ENCODE results near the gene APOBEC3G. TPM values are rescaled to one million over a fixed set of nuclear protein-coding genes. Genes with fewer than 3 reads are reported as not detected.
A peak's percentile ranks its signal among the peaks of the same experiment; 100 is the strongest.

The APOBEC3G gene
- total RNA-seq, 1 donor from 2014 or later: 152 TPM

DNA sequence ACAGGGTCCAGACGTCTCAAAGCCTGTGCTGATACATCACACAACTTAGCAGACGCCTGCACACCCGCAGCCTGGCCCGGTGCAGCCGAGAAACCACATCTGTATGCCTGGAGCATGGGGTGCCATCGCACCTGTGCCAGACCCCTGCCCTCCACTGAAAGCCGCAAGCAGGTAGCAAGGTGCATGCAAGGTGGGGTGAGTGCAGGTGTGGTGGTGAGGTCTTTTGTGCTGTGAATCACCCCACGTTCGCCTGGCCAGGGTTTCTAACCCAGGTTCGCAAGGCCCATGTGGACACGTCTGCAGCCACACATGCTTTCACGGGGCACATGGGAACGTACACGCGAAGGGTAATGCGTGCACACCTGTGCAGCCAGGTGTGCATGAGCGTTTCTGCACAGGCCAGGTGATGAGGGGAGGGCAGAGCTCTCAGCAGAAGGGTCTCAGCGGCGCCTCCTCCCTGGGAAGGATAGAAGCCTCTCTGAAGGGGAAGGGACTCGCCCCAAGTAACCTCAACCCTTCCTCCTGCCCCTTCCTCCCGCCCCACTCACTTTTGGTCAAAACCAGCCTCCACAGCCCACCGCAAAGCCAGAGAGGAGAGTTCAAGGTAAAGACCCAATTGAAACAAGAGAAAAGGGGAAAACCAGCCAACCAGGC, 55.9 kb downstream of the APOBEC3G start:
- intact Hi-C loops (cut with micrococcal nuclease): no loop called here
- no peak for TF ChIP-seq CTCF (IDR thresholded peaks at IDR 0.05)
- CTCF ChIA-PET: no interaction called here
- Mint-ChIP-seq H3K9me3 (no peaks in the 10 kb centered on the region), H3K27ac (no peak overlapping the region), H3K36me3 (ENCODE audit: low read depth) (peaks cover 46% of the 10 kb centered on the region), H3K27me3 (no peaks in the 10 kb centered on the region), H3K4me1 (no peaks in the 10 kb centered on the region), H3K4me3 (no peak overlapping the region)
- DNase-seq (no peak), ATAC-seq (ENCODE audit: low read depth) (no peak)
- POLR2A ChIA-PET: no interaction called here

DNA sequence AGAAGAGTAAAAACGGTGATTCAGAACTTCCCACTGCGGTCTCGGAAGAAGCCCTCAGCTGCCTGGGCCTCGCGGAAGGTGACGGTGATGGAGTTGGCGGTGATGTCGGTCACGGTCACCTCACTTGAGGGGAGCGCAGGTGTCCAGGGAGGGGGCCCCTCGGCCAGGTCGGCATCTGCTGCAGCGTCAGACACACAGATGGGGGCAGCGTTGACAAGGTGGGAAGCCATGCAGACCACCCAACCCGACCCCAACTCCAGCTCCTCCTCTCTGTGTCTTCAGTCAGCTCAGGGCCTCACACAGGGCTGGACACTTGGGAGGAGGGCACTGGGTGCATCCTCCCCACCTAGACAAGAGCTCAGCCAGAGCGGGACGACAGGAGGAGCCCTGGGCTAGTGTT, 56.8 kb downstream of the APOBEC3G start:
- Mint-ChIP-seq H3K36me3 (ENCODE audit: low read depth) (peaks cover 50% of the 10 kb centered on the region), H3K9me3 (no peaks in the 10 kb centered on the region), H3K27me3 (no peaks in the 10 kb centered on the region), H3K27ac (no peak overlapping the region), H3K4me1 (no peaks in the 10 kb centered on the region), H3K4me3 (no peak overlapping the region)
- DNase-seq (no peak), ATAC-seq (ENCODE audit: low read depth) (no peak)
- ChIA-PET POLR2A (no interaction called here), CTCF (interaction anchor here (0.8 kb wide), 1 partner anchor 396 kb away, joined by 3 read pairs; no protein-coding TSS in a partner anchor)
- intact Hi-C loops (cut with micrococcal nuclease): loop anchor here (2.0 kb wide), 1 partner anchor 19 kb away; the partner anchor contains the start of gene CBX7
- TF ChIP-seq CTCF (IDR thresholded peaks at IDR 0.05): no peak

DNA sequence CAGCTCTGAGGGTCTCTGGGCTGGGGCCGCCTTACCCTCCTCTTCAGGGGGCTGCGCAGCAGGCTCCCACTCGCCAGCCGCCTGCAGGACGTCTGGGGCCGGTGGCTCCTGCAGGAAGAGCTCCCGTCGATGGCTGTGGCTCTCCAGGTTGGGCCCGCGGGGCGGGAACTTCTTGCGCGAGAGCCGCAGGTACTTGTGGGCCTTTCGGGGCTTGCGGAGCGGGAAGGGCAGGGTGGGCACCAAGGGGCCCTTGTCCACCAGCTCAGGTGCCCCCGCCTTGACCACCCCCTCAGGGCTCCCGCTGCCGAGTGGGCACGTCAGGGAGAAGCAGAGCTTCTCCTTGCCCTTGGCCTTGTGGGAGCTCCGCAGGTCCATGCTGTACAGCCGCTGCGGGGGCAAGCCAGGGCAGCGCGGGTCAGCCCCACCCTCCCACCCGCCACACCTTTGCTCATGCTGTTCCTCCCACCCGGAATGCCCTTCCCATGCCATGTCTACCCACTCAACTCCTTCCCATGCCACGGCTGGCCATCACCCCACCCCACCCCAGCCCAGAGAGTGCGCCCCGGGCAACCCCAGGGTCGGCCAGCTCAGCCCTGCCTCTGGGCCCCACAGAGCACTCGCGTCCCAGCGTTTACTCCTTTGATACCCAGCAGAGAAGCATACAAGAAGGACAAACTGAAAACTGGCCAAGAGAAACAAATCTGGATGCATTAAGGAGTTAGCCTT, 57.5 kb downstream of the APOBEC3G start:
- no peaks in the 10 kb centered on the region for H3K4me1 Mint-ChIP-seq
- H3K36me3 Mint-ChIP-seq (ENCODE audit: low read depth): peaks cover 49% of the 10 kb centered on the region
- CTCF ChIA-PET: interaction anchor here (0.8 to 1.4 kb wide), 4 partner anchors 9 to 396 kb away, joined by 3 to 4 read pairs (median 3); no protein-coding TSS in a partner anchor
- POLR2A ChIA-PET: interaction anchor here (1.0 to 1.1 kb wide), 2 partner anchors 177 to 183 kb away, joined by 3 to 6 read pairs; no protein-coding TSS in a partner anchor
- no peak overlapping the region for H3K27ac Mint-ChIP-seq
- no peaks in the 10 kb centered on the region for H3K27me3 Mint-ChIP-seq
- intact Hi-C loops (cut with micrococcal nuclease): loop anchor here (1.0 to 2.0 kb wide), 2 partner anchors 18 to 177 kb away; partner anchors contain the start of gene CBX7
- H3K4me3 Mint-ChIP-seq: no peak overlapping the region
- no peaks in the 10 kb centered on the region for H3K9me3 Mint-ChIP-seq
- DNase-seq (no peak), ATAC-seq (ENCODE audit: low read depth) (no peak)
- TF ChIP-seq CTCF (IDR thresholded peaks at IDR 0.05): no peak

DNA sequence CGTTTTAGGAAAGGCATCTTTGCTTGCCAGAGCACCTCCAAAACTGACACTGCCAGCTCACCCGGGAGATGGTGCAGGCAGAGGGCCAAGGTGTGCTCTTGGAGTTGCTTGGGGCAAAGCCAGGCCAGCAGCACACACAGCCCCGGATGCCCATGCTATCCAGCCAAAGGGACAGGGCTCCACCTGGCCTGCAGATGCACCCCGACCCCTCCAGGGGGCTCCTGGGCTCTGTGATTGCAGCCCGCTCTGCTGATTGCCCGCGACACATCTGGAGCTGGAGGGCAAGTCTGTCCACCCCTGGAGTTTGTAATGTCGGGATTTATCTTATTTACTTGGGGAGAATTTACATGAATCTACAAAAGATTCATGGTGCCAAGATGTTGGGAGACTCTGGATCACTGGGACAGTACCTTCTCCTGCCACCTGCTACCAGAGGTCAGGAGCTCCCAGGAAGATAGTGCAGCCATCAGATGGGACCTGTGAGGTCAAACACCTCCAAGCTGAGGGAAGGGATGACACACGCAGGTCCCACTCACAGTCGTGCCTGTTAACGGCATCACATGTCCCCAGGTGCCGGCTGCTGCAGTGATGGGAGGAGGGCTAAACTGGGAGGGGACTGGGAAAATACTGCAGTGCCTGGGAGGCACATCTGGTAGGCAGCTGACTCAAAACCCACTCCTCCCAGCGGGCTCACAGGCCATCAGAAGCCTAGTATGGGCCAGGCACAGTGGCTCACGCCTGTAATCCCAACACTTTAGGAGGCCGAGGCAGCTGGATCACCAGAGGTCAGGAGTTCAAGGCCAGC, 58.2 kb downstream of the APOBEC3G start:
- ATAC-seq (ENCODE audit: low read depth): peak; percentile 92
- Mint-ChIP-seq H3K27ac (no peak overlapping the region), H3K4me1 (no peaks in the 10 kb centered on the region), H3K4me3 (no peak overlapping the region), H3K27me3 (no peaks in the 10 kb centered on the region), H3K36me3 (ENCODE audit: low read depth) (peaks cover 49% of the 10 kb centered on the region), H3K9me3 (no peaks in the 10 kb centered on the region)
- ChIA-PET POLR2A (interaction anchor here (0.7 to 1.1 kb wide), 3 partner anchors 176 to 1212 kb away, joined by 3 to 6 read pairs (median 4); no protein-coding TSS in a partner anchor), CTCF (interaction anchor here (0.6 to 1.4 kb wide), 10 partner anchors 8 to 878 kb away, joined by 3 to 5 read pairs (median 4); partner anchors contain the start of gene RPL3)
- intact Hi-C loops (cut with micrococcal nuclease): loop anchor here (1.0 to 2.0 kb wide), 2 partner anchors 18 to 176 kb away; partner anchors contain the start of gene CBX7
- no peak for DNase-seq
- TF ChIP-seq CTCF (IDR thresholded peaks at IDR 0.05): no peak
